Measurements from ENCODE around the gene BTF3. TPM values are rescaled to one million over a fixed set of nuclear protein-coding genes. Genes with fewer than 3 reads are reported as not detected.

Gene BTF3
- total RNA-seq, 2 experiments from 2014 or later = 1,122 to 1,184 TPM

GRCh38 chr5:73545403-73545779 is 47.1 kb downstream of the BTF3 start:
- no peak overlapping the region for H3K4me3 Mint-ChIP-seq
- TF ChIP-seq CTCF (IDR thresholded peaks at IDR 0.05) = no peak
- peaks cover 14% of the 10 kb centered on the region for H3K27me3 Mint-ChIP-seq
- ChIA-PET CTCF (no interaction called here), POLR2A (no interaction called here)
- no peak for DNase-seq
- intact Hi-C loops (cut with micrococcal nuclease) = no loop called here
- H3K27ac Mint-ChIP-seq = no peak overlapping the region
- H3K9me3 Mint-ChIP-seq = no peaks in the 10 kb centered on the region
- H3K36me3 Mint-ChIP-seq (ENCODE audit: low read depth) = no peaks in the 10 kb centered on the region
- peaks cover 2% of the 10 kb centered on the region for H3K4me1 Mint-ChIP-seq (ENCODE audit: low read depth)
- ATAC-seq = no peak

- ATAC-seq = no peak
- H3K9me3 Mint-ChIP-seq = no peaks in the 10 kb centered on the region
- H3K36me3 Mint-ChIP-seq (ENCODE audit: low read depth) = peaks cover 9% of the 10 kb centered on the region
- H3K4me1 Mint-ChIP-seq (ENCODE audit: low read depth) = no peaks in the 10 kb centered on the region
- intact Hi-C loops (cut with micrococcal nuclease) = no loop called here
- POLR2A ChIA-PET = no interaction called here
- no peak overlapping the region for H3K27ac Mint-ChIP-seq
- no peak for TF ChIP-seq CTCF (IDR thresholded peaks at IDR 0.05)
- DNase-seq = no peak
- peaks cover 3% of the 10 kb centered on the region for H3K27me3 Mint-ChIP-seq
- CTCF ChIA-PET = interaction anchor here (1.0 kb wide), 1 partner anchor 13 kb away, joined by 4 read pairs; no protein-coding TSS in a partner anchor
- H3K4me3 Mint-ChIP-seq = no peak overlapping the region
Observed at GRCh38 chr5:73550016-73550415, 51.8 kb downstream of the BTF3 start.

- POLR2A ChIA-PET = no interaction called here
- ATAC-seq = no peak
- no peaks in the 10 kb centered on the region for H3K4me1 Mint-ChIP-seq (ENCODE audit: low read depth)
Observed at GRCh38 chr5:73552642-73553041, 54.4 kb downstream of the BTF3 start.

More at GRCh38 chr5:73552642-73553041, 54.4 kb downstream of the BTF3 start:
- H3K36me3 Mint-ChIP-seq (ENCODE audit: low read depth) = peaks cover 13% of the 10 kb centered on the region
- DNase-seq = no peak
- H3K9me3 Mint-ChIP-seq = no peaks in the 10 kb centered on the region
- no peak overlapping the region for H3K27ac Mint-ChIP-seq
- H3K27me3 Mint-ChIP-seq = no peaks in the 10 kb centered on the region
- no peak overlapping the region for H3K4me3 Mint-ChIP-seq
- intact Hi-C loops (cut with micrococcal nuclease) = no loop called here
- CTCF ChIA-PET = interaction anchor here (0.7 to 1.8 kb wide), 4 partner anchors 11 to 323 kb away, joined by 3 to 6 read pairs (median 3); partner anchors contain the start of genes ANKRA2 and UTP15
- no peak for TF ChIP-seq CTCF (IDR thresholded peaks at IDR 0.05)

Other genes with a start within 250 kb of the BTF3 start
- gene FOXD1, start 49.7 kb upstream of the BTF3 start, total RNA-seq = 1 to 10 TPM in 1 of 2 experiments, under 1 TPM in 1; 0.99 to 1.5 TPM
- gene ANKRA2, start 67.2 kb downstream of the BTF3 start, total RNA-seq = 10 to 100 TPM; 20.2 to 22.0 TPM
- 10 to 100 TPM; 30.6 to 34.6 TPM for gene UTP15, start 67.3 kb downstream of the BTF3 start, total RNA-seq
- under 1 TPM in 1 of 2 experiments, not detected in 1; 0.05 TPM for gene ARHGEF28, start 127.8 kb downstream of the BTF3 start, total RNA-seq

Data from activated CD8-positive, alpha-beta T cell treated with anti-CD3 and anti-CD28 coated beads for 36 hours (primary cell).